Subcutaneous abdominal adipose tissue (tissue), 5 donors: ENCODE measurements around the gene MCRS1.

ENCODE experiments used
- H3K27ac ChIP-seq: one replicate; pipeline ENCODE4 v1.7.0; 2013; ENCODE audit warnings: low read depth, mild to moderate bottlenecking, inconsistent platforms, low read length, moderate library complexity
- H3K27me3 ChIP-seq, 5 donors: one replicate each; pipeline ENCODE4 v1.7.0; 2013; ENCODE audit warnings: low read length in 5 of 5, inconsistent platforms in 1 of 5; ENCODE audit not compliant: control insufficient read depth in 5 of 5, insufficient read depth in 4 of 5
- H3K36me3 ChIP-seq, 5 donors: one replicate each; pipeline ENCODE4 v1.7.0; 2013; ENCODE audit warnings: low read length in 5 of 5; ENCODE audit not compliant: control insufficient read depth in 5 of 5, insufficient read depth in 5 of 5
- H3K4me1 ChIP-seq, 5 donors: one replicate each; pipeline ENCODE4 v1.7.0; 2013; ENCODE audit warnings: low read length in 5 of 5, mild to moderate bottlenecking in 3 of 5, moderate library complexity in 1 of 5; ENCODE audit not compliant: control insufficient read depth in 5 of 5, insufficient read depth in 5 of 5
- H3K4me3 ChIP-seq, 5 donors: one replicate each; pipeline ENCODE4 v1.7.0; 2013; ENCODE audit warnings: low read length in 5 of 5, low read depth in 1 of 5
- H3K9ac ChIP-seq, 5 donors: one replicate each; pipeline ENCODE4 v1.7.0; 2013; ENCODE audit warnings: low read length in 5 of 5, mild to moderate bottlenecking in 4 of 5, moderate library complexity in 3 of 5
- H3K9me3 ChIP-seq, 5 donors: one replicate each; pipeline ENCODE4 v1.7.0; 2013; ENCODE audit warnings: low read length in 5 of 5; ENCODE audit not compliant: control insufficient read depth in 5 of 5
- donor health status: healthy.
- donor health status: healthy.
- donor health status: healthy.
- donor health status: healthy.
- donor health status: healthy.

Gene MCRS1

DNA sequence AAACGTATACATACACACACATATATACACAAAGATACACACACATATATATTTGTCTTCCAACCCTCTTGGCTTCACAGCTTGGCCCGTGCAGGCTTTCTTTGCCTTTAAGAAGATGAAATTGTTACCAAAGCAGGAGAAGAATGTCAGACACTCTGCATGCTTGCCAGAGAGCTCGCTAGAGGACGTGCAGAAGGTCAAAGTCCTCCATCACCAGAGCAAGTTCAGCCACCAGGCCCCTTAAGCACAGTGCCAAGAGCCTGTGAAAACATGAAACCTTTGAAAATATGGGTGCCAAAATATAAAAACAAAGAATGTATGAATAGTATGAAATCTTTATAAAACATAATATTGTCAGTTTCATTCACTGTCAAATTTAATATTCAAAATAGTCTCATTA lies 14.9 kb upstream of the MCRS1 start:
- peaks cover 0 to 13% (median 8%) of the 10 kb centered on the region in 5 donors for H3K36me3 ChIP-seq
- H3K27me3 ChIP-seq, result no peaks in the 10 kb centered on the region
- no peak overlapping the region for H3K4me3 ChIP-seq
- peaks cover 3 to 41% (median 24%) of the 10 kb centered on the region in 5 donors for H3K4me1 ChIP-seq
- peak overlapping the region in 1 of 5 donors; percentile 10 for H3K9ac ChIP-seq
- H3K9me3 ChIP-seq, result no peaks in the 10 kb centered on the region
- no peak overlapping the region for H3K27ac ChIP-seq

DNA sequence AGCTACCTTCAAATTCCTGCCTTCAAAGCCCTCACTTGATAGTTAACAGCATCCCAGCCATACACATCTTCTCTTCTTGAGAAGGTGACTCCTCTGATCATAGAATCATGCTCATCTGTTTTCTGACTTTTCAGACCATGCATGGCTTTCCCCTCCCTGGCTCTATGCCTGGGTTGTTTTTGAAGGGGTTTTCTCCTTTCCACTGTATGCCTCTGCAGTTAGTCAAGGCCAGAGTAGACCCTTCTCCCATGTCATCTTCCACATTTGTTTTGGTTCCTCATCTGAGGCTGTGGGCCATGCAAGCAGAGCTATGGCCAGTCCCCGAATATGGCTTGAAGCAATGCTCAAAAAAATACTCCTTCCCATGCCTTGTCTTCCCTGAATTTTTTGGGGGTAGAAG lies 14.3 kb upstream of the MCRS1 start:
- H3K36me3 ChIP-seq, result peaks cover 0 to 19% (median 9%) of the 10 kb centered on the region in 5 donors
- peak overlapping the region in 1 of 5 donors; percentile 47 for H3K9ac ChIP-seq
- H3K27ac ChIP-seq, result no peak overlapping the region
- H3K4me3 ChIP-seq, result no peak overlapping the region
- peaks cover 3 to 41% (median 24%) of the 10 kb centered on the region in 5 donors for H3K4me1 ChIP-seq
- H3K27me3 ChIP-seq, result no peaks in the 10 kb centered on the region
- H3K9me3 ChIP-seq, result no peaks in the 10 kb centered on the region

- no peak overlapping the region for H3K27ac ChIP-seq
- H3K9ac ChIP-seq, result peak overlapping the region in 2 of 5 donors; percentile 36 to 64
- peaks cover 3 to 40% (median 24%) of the 10 kb centered on the region in 5 donors for H3K4me1 ChIP-seq
- peaks cover 0 to 20% (median 8%) of the 10 kb centered on the region in 5 donors for H3K36me3 ChIP-seq
- H3K27me3 ChIP-seq, result no peaks in the 10 kb centered on the region
- no peak overlapping the region for H3K4me3 ChIP-seq
- no peaks in the 10 kb centered on the region for H3K9me3 ChIP-seq
Observed at GRCh38 chr12:49580572-49581535, 12.9 kb upstream of the MCRS1 start.

DNA sequence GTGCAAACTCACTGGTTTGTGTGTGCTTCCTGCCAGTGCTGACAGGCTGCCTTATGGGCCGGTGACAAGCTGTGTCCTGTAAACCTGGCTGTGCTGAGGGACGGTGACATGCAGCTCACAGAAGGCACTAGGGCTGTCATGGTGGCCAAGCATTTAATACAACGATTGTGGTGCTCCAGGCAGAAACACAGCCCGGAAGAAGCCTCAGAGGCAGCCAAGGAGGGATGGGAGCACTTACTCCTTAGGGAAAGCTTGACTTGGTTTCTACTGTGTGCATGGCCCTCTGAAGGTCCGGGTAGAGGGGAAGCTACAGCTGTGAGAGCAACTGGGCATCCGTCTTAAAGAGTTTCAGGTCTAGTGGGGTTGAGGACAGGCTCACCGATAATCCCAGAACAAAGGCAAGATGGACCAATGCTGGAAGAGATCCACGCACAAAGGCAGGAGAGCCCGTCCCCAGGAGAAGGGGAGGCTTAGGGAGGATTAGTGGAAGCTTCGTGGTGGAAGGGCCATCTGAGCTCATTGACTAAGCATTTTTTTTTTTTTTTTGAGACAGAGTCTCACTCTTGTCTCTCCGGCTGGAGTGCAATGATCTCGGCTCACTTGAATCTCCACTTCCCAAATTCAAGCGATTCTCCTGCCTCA lies 10.7 kb upstream of the MCRS1 start:
- Histone ChIP-seq H3K27me3 (no peaks in the 10 kb centered on the region), H3K4me3 (no peak overlapping the region), H3K27ac (no peak overlapping the region), H3K4me1 (peaks cover 3 to 24% (median 20%) of the 10 kb centered on the region in 5 donors), H3K36me3 (peaks cover 0 to 17% (median 3%) of the 10 kb centered on the region in 5 donors), H3K9ac (no peak overlapping the region), H3K9me3 (no peaks in the 10 kb centered on the region)

DNA sequence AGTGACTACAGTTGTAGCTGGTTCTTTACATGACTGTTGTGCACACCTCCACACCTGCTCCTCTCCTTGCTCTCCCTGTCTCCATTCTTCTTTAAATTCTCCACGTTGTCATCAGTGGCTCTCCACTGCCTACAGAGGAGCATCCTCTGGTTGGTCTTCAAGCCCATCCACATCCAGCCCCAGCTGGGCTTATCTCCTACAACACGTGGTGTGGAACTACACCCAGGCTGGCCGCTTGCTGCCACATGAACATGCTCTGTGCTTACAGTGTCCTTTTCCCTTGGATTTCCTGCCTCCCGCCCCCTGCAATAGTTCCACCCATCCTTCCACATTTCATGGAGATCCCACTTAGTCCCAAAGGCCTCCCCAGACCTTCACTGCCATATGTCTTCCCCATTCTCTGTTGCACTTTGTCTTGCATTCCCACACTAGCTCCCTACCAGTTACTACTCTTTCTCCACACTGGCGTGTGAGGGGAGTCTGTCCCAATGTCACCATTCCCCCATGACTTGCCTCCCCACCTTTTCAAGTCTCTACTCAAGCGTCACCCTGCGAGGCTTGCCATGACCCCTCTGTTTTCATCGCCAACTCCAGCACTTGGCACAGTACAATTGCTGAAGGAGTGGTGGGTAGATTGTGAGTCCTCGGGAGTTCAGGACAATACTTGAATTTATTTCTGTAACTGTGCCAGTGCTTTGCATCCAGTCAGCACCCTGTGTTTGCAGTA lies 9.8 kb upstream of the MCRS1 start:
- Histone ChIP-seq H3K27me3 (no peaks in the 10 kb centered on the region), H3K36me3 (peaks cover 0 to 16% (median 3%) of the 10 kb centered on the region in 5 donors), H3K4me1 (peaks cover 3 to 16% (median 12%) of the 10 kb centered on the region in 5 donors), H3K4me3 (no peak overlapping the region), H3K9ac (no peak overlapping the region), H3K9me3 (no peaks in the 10 kb centered on the region), H3K27ac (no peak overlapping the region)

DNA sequence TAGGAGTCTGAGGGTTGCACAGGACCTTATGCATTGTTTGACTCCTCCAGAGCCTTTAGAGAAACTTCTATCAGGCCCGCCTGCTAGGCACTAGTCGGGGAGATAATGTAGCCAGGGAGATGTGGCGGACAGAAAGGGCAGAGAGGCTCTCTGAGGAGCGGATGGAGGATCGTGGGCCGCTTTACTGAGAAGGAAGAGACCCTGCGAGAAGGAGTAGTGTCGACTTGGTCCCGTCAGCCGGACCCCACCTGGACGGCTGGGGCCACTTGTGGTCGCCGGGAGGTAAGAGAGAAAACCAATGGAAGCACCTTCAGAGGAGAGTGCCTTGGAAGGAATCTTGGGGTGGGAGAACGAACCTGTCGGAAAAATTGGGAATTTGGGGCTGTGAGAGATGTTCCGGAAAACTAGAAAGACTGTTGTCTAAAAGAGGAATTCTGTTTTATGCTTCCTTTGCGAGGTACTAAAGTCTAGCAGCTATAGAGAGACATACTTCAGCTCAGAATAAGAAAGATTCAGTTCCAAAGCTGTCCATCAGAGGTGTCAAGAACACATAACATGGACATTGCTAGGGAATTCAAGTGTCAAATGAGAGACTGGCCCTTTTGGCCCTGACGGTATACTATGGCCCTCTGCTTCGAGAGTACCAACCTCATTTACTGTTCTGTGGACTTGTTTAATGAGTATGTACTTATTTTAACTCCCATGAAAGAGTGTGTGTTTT lies 660 bp upstream of the MCRS1 start:
- peaks cover 0 to 22% (median 18%) of the 10 kb centered on the region in 5 donors for H3K36me3 ChIP-seq
- no peaks in the 10 kb centered on the region for H3K27me3 ChIP-seq
- H3K4me1 ChIP-seq, result peaks cover 4 to 26% (median 24%) of the 10 kb centered on the region in 5 donors
- H3K4me3 ChIP-seq, result peak overlapping the region; percentile 77 to 100 (median 97)
- peak overlapping the region; percentile 97 for H3K27ac ChIP-seq
- H3K9me3 ChIP-seq, result no peaks in the 10 kb centered on the region
- peak overlapping the region; percentile 94 to 98 (median 97) for H3K9ac ChIP-seq

GRCh38 chr12:49567302-49567610 lies 686 bp downstream of the MCRS1 start:
- H3K27ac ChIP-seq, result peak overlapping the region; percentile 97
- H3K27me3 ChIP-seq, result no peaks in the 10 kb centered on the region
- peak overlapping the region; percentile 69 to 97 (median 95) for H3K9ac ChIP-seq
- peaks cover 4 to 26% (median 24%) of the 10 kb centered on the region in 5 donors for H3K4me1 ChIP-seq
- H3K9me3 ChIP-seq, result no peaks in the 10 kb centered on the region
- H3K4me3 ChIP-seq, result peak overlapping the region; percentile 77 to 100 (median 97)
- peaks cover 4 to 35% (median 31%) of the 10 kb centered on the region in 5 donors for H3K36me3 ChIP-seq

GRCh38 chr12:49566361-49566760 lies 1.6 kb downstream of the MCRS1 start:
- H3K4me3 ChIP-seq, result no peak overlapping the region
- H3K27ac ChIP-seq, result no peak overlapping the region
- H3K27me3 ChIP-seq, result no peaks in the 10 kb centered on the region
- peaks cover 4 to 26% (median 24%) of the 10 kb centered on the region in 5 donors for H3K4me1 ChIP-seq
- peaks cover 4 to 44% (median 38%) of the 10 kb centered on the region in 5 donors for H3K36me3 ChIP-seq
- H3K9ac ChIP-seq, result peak overlapping the region in 3 of 5 donors; percentile 23 to 97 (median 94)
- H3K9me3 ChIP-seq, result no peaks in the 10 kb centered on the region
